HEK293T (cell line): Measurements from ENCODE around the gene ZER1.

ENCODE experiments used
- ARNT ChIP-seq: fragments of 450-650 bp; IDR thresholded peaks from 2 replicates; pipeline ENCODE4 v1.6.1; 2017; ENCODE audit warnings: mild to moderate bottlenecking
- ELF4 ChIP-seq: fragments of 450-650 bp; IDR thresholded peaks from 2 replicates; pipeline ENCODE4 v1.6.1; 2017; ENCODE audit warnings: antibody characterized with exemption
- FOXM1 ChIP-seq: fragments of 450-650 bp; IDR thresholded peaks from 2 replicates; pipeline ENCODE4 v1.6.1; 2017; ENCODE audit warnings: mild to moderate bottlenecking, borderline replicate concordance
- LEF1 ChIP-seq: fragments of 450-650 bp; IDR thresholded peaks from 2 replicates; pipeline ENCODE4 v1.6.1; 2017; ENCODE audit warnings: mild to moderate bottlenecking, borderline replicate concordance
- SUZ12 ChIP-seq: fragments of 450-650 bp; IDR thresholded peaks from 2 replicates; pipeline ENCODE4 v1.6.1; 2016; ENCODE audit warnings: mild to moderate bottlenecking
- ZNF384 ChIP-seq: fragments of 450-650 bp; IDR thresholded peaks from 2 replicates; pipeline ENCODE4 v1.6.1; 2016

GRCh38 chr9:128689820-128690683, 81.7 kb downstream of the ZER1 start:
- no peak for TF ChIP-seq FOXM1
- TF ChIP-seq SUZ12, result no peak
- TF ChIP-seq ZNF384, result no peak
- TF ChIP-seq ELF4, result no peak
- no peak for TF ChIP-seq ARNT
- no peak for TF ChIP-seq LEF1
